B cell (primary cell): ENCODE results near the gene PRR23C. TPM values are rescaled to one million over a fixed set of nuclear protein-coding genes. Genes with fewer than 3 reads are reported as not detected.

Source experiments
- ATAC-seq: fragments of 200-7000 bp; cut with Tn5 transposase; one replicate; pipeline ENCODE4 v1.10.0; 2021; ENCODE audit warnings: low read depth, mild to moderate bottlenecking, moderate number of reproducible peaks, moderate library complexity
- CTCF ChIA-PET: fragments of 350-600 bp; sonication (Branson Sonifier 250); formaldehyde crosslinking; loops from one replicate; lab custom pipeline; 2021; ENCODE audit warnings: antibody characterized with exemption, inconsistent platforms; lab: Charles Lee
- POLR2A ChIA-PET: fragments of 350-600 bp; sonication (Branson Sonifier 250); formaldehyde crosslinking; loops from one replicate; lab custom pipeline; 2021; ENCODE audit warnings: antibody characterized with exemption; lab: Charles Lee
- DNase-seq: peaks from one replicate; pipeline ENCODE4 v3.0.0; 2013
- H2AFZ ChIP-seq: 2 replicates; pipeline ENCODE4 v1.6.1; 2012; ENCODE audit warnings: mild to moderate bottlenecking, low read depth, low read length; ENCODE audit not compliant: insufficient read depth, poor library complexity, severe bottlenecking
- H3K27ac ChIP-seq, 2 donors: 1 replicate in 1 of 2; 2 replicates in 1 of 2; pipeline ENCODE4 v1.5.1; 2012 to 2013; ENCODE audit warnings: low read length in 2 of 2, mild to moderate bottlenecking in 2 of 2, moderate library complexity in 1 of 2
- H3K27me3 ChIP-seq, 4 experiments: fragments of 200-600 bp in 1 of 4; sonication (generic) in 1 of 4; replicated peaks in 1 of 4; 1 replicate in 2 of 4; 2 replicates in 2 of 4; pipeline versions ENCODE4 v1.6.1 to v1.7.0; 2013 to 2016; ENCODE audit warnings: low read length in 3 of 4, mild to moderate bottlenecking in 2 of 4, mixed read lengths in 1 of 4, moderate library complexity in 1 of 4; ENCODE audit not compliant: insufficient read depth in 4 of 4, control insufficient read depth in 3 of 4; ENCODE audit errors: control extremely low read depth in 1 of 4
- H3K36me3 ChIP-seq, 2 experiments: replicated peaks in 1 of 2; 1 replicate in 1 of 2; 2 replicates in 1 of 2; pipeline versions ENCODE4 v1.6.1 to v1.7.1; 2013; ENCODE audit warnings: low read length in 1 of 2; ENCODE audit not compliant: insufficient read depth in 2 of 2, control insufficient read depth in 1 of 2; ENCODE audit errors: control extremely low read depth in 1 of 2, extremely low read depth in 1 of 2
- H3K4me1 ChIP-seq, 2 donors: fragments of 200-600 bp in 1 of 2; sonication (generic) in 1 of 2; 1 replicate in 1 of 2; 2 replicates in 1 of 2; pipeline versions ENCODE4 v1.5.1 to v1.6.1; 2013 to 2017; ENCODE audit warnings: low read length in 2 of 2; ENCODE audit not compliant: control insufficient read depth in 2 of 2, insufficient read depth in 2 of 2
- H3K4me2 ChIP-seq: replicated peaks from 2 replicates; pipeline ENCODE3; 2012; ENCODE audit warnings: mild to moderate bottlenecking, low read depth, low read length; ENCODE audit not compliant: poor library complexity, severe bottlenecking
- H3K4me3 ChIP-seq, 5 experiments: fragments of 200-600 bp in 1 of 5; sonication (generic) in 1 of 5; 1 replicate in 3 of 5; 2 replicates in 2 of 5; pipeline versions ENCODE4 v1.5.1 to v1.7.0; 2011 to 2016; ENCODE audit warnings: low read length in 4 of 5, mild to moderate bottlenecking in 4 of 5, low read depth in 2 of 5, control low read depth in 1 of 5, moderate library complexity in 1 of 5; ENCODE audit not compliant: insufficient read depth in 1 of 5; ENCODE audit errors: control extremely low read depth in 1 of 5, extremely low read depth in 1 of 5
- H3K79me2 ChIP-seq: fragments of 200-600 bp; sonication (generic); one replicate; pipeline ENCODE4 v1.6.0; 2016; ENCODE audit warnings: low read length; ENCODE audit not compliant: control insufficient read depth, insufficient read depth
- H3K9ac ChIP-seq: fragments of 200-600 bp; sonication (generic); 2 replicates; pipeline ENCODE4 v1.6.1; 2017; ENCODE audit warnings: mild to moderate bottlenecking, low read length, moderate library complexity
- H3K9me3 ChIP-seq, 3 donors: one replicate each; pipeline versions ENCODE4 v1.6.1 to v1.7.1; 2013; ENCODE audit warnings: low read length in 2 of 3; ENCODE audit not compliant: control insufficient read depth in 2 of 3, insufficient read depth in 1 of 3; ENCODE audit errors: control extremely low read depth in 1 of 3
- H4K20me1 ChIP-seq: 2 replicates; pipeline ENCODE4 v1.6.0; 2012; ENCODE audit warnings: mild to moderate bottlenecking, low read length; ENCODE audit not compliant: insufficient read depth, control insufficient read depth, poor library complexity, severe bottlenecking
- H3K27ac Mint-ChIP-seq: one replicate; pipeline ENCODE4 v1.8.0; 2021; ENCODE audit warnings: mixed read lengths
- H3K27me3 Mint-ChIP-seq: one replicate; pipeline ENCODE4 v1.8.0; 2021; ENCODE audit warnings: mixed read lengths
- H3K4me1 Mint-ChIP-seq: one replicate; pipeline ENCODE4 v1.8.0; 2021; ENCODE audit warnings: mixed read lengths
- H3K4me3 Mint-ChIP-seq: one replicate; pipeline ENCODE4 v1.8.0; 2021; ENCODE audit warnings: mixed read lengths
- H3K9me3 Mint-ChIP-seq: one replicate; pipeline ENCODE4 v1.8.0; 2022; ENCODE audit warnings: mixed read lengths; ENCODE audit not compliant: insufficient read depth
- EZH2 ChIP-seq: IDR thresholded peaks from 2 replicates; pipeline ENCODE4 v1.6.1; 2012; ENCODE audit warnings: borderline replicate concordance, low read depth, mild to moderate bottlenecking, moderate library complexity, low read length; ENCODE audit not compliant: insufficient read depth, poor library complexity, severe bottlenecking
- WGBS: methylation state at CpG from one replicate; pipeline ENCODE4 v1.1.5; 2013; ENCODE audit warnings: missing lambda C conversion rate; ENCODE audit not compliant: insufficient coverage; 5-methylcytosine and 5-hydroxymethylcytosine counted together
- intact Hi-C: fragments of 100-400 bp; cut with micrococcal nuclease; formaldehyde crosslinking; loops from one replicate; pipeline ENCODE4 v1.10.0; 2022
- polyA plus RNA-seq: library from polyadenylated mRNA; depleted of rRNA; stranded (reverse); fragments of >200 nt; gene quantifications from 2 replicates; pipeline ENCODE4 v1.2.3, GENCODE V29; 2012
- total RNA-seq, 2 donors: library from RNA; stranded (reverse); fragments of 120-200 nt in 1 of 2; gene quantifications; 1 replicate in 1 of 2; 2 replicates in 1 of 2; pipeline versions ENCODE4 v1.2.3 to v1.2.4, GENCODE V29; 2013 to 2022
- TF ChIP-seq, protein P1 (sequence below): fragments of 200-600 bp; IDR thresholded peaks from one replicate; pipeline ENCODE4 v1.8.0; 2022; ENCODE audit warnings: antibody characterized with exemption, mild to moderate bottlenecking

The PRR23C gene
- total and polyA plus RNA-seq, 2 donors (not counting 1 experiment from before 2014, with no cell fraction given), result not detected

DNA sequence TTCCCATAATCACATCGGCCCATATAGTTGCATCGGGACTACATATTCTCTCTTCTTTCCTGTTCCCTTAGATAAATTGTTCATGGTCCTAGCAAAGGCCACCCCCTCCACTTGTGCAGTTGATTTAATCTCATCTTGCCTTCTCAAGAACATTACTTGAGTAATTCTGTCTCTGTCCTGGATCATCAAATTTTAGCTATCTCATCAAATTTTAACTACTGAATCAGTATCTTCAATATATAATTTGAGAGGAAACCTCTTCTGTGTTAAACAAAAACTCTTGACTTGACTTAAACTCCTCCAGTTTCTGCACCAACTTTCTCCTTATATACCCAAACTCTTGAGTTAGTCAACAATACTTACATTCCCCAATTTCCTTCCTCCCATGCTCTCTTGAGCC, 19.7 kb downstream of the PRR23C start:
- DNase-seq (no peak), ATAC-seq (no peak)
- Histone ChIP-seq H3K9me3 (peaks cover 0 to 21% (median 0%) of the 10 kb centered on the region in 3 donors), H3K79me2 (no peaks in the 10 kb centered on the region), H3K27ac (no peak overlapping the region), H2AFZ (no peak overlapping the region), H3K4me3 (no peak overlapping the region), H3K4me1 (no peaks in the 10 kb centered on the region), H3K4me2 (no peak overlapping the region), H3K36me3 (no peaks in the 10 kb centered on the region), H3K27me3 (no peaks in the 10 kb centered on the region), H4K20me1 (no peaks in the 10 kb centered on the region), H3K9ac (no peak overlapping the region)
- Mint-ChIP-seq H3K4me1 (no peaks in the 10 kb centered on the region), H3K9me3 (peaks cover 4% of the 10 kb centered on the region), H3K4me3 (no peak overlapping the region), H3K27ac (no peak overlapping the region), H3K27me3 (no peaks in the 10 kb centered on the region)
- ChIA-PET CTCF (no interaction called here), POLR2A (no interaction called here)
- TF ChIP-seq EZH2, result no peak
- TF ChIP-seq, protein P1, sequence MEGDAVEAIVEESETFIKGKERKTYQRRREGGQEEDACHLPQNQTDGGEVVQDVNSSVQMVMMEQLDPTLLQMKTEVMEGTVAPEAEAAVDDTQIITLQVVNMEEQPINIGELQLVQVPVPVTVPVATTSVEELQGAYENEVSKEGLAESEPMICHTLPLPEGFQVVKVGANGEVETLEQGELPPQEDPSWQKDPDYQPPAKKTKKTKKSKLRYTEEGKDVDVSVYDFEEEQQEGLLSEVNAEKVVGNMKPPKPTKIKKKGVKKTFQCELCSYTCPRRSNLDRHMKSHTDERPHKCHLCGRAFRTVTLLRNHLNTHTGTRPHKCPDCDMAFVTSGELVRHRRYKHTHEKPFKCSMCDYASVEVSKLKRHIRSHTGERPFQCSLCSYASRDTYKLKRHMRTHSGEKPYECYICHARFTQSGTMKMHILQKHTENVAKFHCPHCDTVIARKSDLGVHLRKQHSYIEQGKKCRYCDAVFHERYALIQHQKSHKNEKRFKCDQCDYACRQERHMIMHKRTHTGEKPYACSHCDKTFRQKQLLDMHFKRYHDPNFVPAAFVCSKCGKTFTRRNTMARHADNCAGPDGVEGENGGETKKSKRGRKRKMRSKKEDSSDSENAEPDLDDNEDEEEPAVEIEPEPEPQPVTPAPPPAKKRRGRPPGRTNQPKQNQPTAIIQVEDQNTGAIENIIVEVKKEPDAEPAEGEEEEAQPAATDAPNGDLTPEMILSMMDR, result no peak
- 94% methylated on average over 2 of the region's 2 CpGs for WGBS
- intact Hi-C loops, result no loop called here

DNA sequence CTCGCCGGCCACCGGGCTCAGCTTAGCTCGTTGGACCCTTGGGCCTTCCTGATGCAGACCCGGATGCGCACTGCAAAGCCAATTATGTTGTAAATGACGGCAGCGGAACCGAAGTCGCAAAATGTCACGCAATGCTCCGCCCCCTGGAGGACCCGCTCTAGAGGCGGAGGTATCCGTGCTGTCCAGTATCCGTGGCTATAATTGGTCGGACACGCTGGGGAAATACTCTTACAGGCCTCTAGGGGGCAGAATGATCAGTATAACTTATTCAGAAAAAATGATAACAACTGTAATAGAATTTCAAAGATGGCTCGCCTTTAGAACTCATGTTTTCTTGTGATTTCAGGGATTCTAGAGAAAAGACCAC, 23.8 kb downstream of the PRR23C start, which contains the start of gene PRR23B:
PRR23B (minus strand) TSS at position 59 of the 367 bp plus-strand sequence. CDS start 265 bp downstream, outside the sequence.
- Mint-ChIP-seq H3K27me3 (peaks cover 6% of the 10 kb centered on the region), H3K4me3 (no peak within 1 kb of the TSS), H3K27ac (no peak within 1 kb of the TSS), H3K9me3 (peaks cover 2% of the 10 kb centered on the region), H3K4me1 (no peaks in the 10 kb centered on the region)
- Histone ChIP-seq H3K36me3 (no peaks in the 10 kb centered on the region), H3K4me3 (no peak within 1 kb of the TSS), H3K9ac (no peak within 1 kb of the TSS), H3K9me3 (peaks cover 0 to 25% (median 0%) of the 10 kb centered on the region in 3 donors), H3K4me2 (no peak within 1 kb of the TSS), H2AFZ (no peak within 1 kb of the TSS), H3K27ac (no peak within 1 kb of the TSS), H3K4me1 (no peaks in the 10 kb centered on the region), H3K27me3 (no peaks in the 10 kb centered on the region), H4K20me1 (no peaks in the 10 kb centered on the region), H3K79me2 (no peaks in the 10 kb centered on the region)
- intact Hi-C loops, result no loop called here
- TF ChIP-seq EZH2, result no peak
- TF ChIP-seq, protein P1, result no peak
- ChIA-PET POLR2A (no interaction called here), CTCF (no interaction called here)
- 73% methylated on average over 14 of the region's 19 CpGs for WGBS
- DNase-seq (no peak), ATAC-seq (no peak)
